B cell (primary cell): Measurements from ENCODE around the gene POSTN. TPM values are rescaled to one million over a fixed set of nuclear protein-coding genes. Genes with fewer than 3 reads are reported as not detected.

Experiments used
- ATAC-seq: fragments of 200-7000 bp; cut with Tn5 transposase; one replicate; pipeline ENCODE4 v1.10.0; 2021; ENCODE audit warnings: low read depth, mild to moderate bottlenecking, moderate number of reproducible peaks, moderate library complexity
- CTCF ChIA-PET: fragments of 350-600 bp; sonication (Branson Sonifier 250); formaldehyde crosslinking; loops from one replicate; lab custom pipeline; 2021; ENCODE audit warnings: antibody characterized with exemption, inconsistent platforms; lab: Charles Lee
- POLR2A ChIA-PET: fragments of 350-600 bp; sonication (Branson Sonifier 250); formaldehyde crosslinking; loops from one replicate; lab custom pipeline; 2021; ENCODE audit warnings: antibody characterized with exemption; lab: Charles Lee
- DNase-seq: peaks from one replicate; pipeline ENCODE4 v3.0.0; 2013
- H2AFZ ChIP-seq: 2 replicates; pipeline ENCODE4 v1.6.1; 2012; ENCODE audit warnings: mild to moderate bottlenecking, low read depth, low read length; ENCODE audit not compliant: insufficient read depth, poor library complexity, severe bottlenecking
- H3K27ac ChIP-seq, 2 donors: 1 replicate in 1 of 2; 2 replicates in 1 of 2; pipeline ENCODE4 v1.5.1; 2012 to 2013; ENCODE audit warnings: low read length in 2 of 2, mild to moderate bottlenecking in 2 of 2, moderate library complexity in 1 of 2
- H3K27me3 ChIP-seq, 4 experiments: fragments of 200-600 bp in 1 of 4; sonication (generic) in 1 of 4; replicated peaks in 1 of 4; 1 replicate in 2 of 4; 2 replicates in 2 of 4; pipeline versions ENCODE4 v1.6.1 to v1.7.0; 2013 to 2016; ENCODE audit warnings: low read length in 3 of 4, mild to moderate bottlenecking in 2 of 4, mixed read lengths in 1 of 4, moderate library complexity in 1 of 4; ENCODE audit not compliant: insufficient read depth in 4 of 4, control insufficient read depth in 3 of 4; ENCODE audit errors: control extremely low read depth in 1 of 4
- H3K36me3 ChIP-seq, 2 experiments: replicated peaks in 1 of 2; 1 replicate in 1 of 2; 2 replicates in 1 of 2; pipeline versions ENCODE4 v1.6.1 to v1.7.1; 2013; ENCODE audit warnings: low read length in 1 of 2; ENCODE audit not compliant: insufficient read depth in 2 of 2, control insufficient read depth in 1 of 2; ENCODE audit errors: control extremely low read depth in 1 of 2, extremely low read depth in 1 of 2
- H3K4me1 ChIP-seq, 2 donors: fragments of 200-600 bp in 1 of 2; sonication (generic) in 1 of 2; 1 replicate in 1 of 2; 2 replicates in 1 of 2; pipeline versions ENCODE4 v1.5.1 to v1.6.1; 2013 to 2017; ENCODE audit warnings: low read length in 2 of 2; ENCODE audit not compliant: control insufficient read depth in 2 of 2, insufficient read depth in 2 of 2
- H3K4me2 ChIP-seq: replicated peaks from 2 replicates; pipeline ENCODE3; 2012; ENCODE audit warnings: mild to moderate bottlenecking, low read depth, low read length; ENCODE audit not compliant: poor library complexity, severe bottlenecking
- H3K4me3 ChIP-seq, 5 experiments: fragments of 200-600 bp in 1 of 5; sonication (generic) in 1 of 5; 1 replicate in 3 of 5; 2 replicates in 2 of 5; pipeline versions ENCODE4 v1.5.1 to v1.7.0; 2011 to 2016; ENCODE audit warnings: low read length in 4 of 5, mild to moderate bottlenecking in 4 of 5, low read depth in 2 of 5, control low read depth in 1 of 5, moderate library complexity in 1 of 5; ENCODE audit not compliant: insufficient read depth in 1 of 5; ENCODE audit errors: control extremely low read depth in 1 of 5, extremely low read depth in 1 of 5
- H3K79me2 ChIP-seq: fragments of 200-600 bp; sonication (generic); one replicate; pipeline ENCODE4 v1.6.0; 2016; ENCODE audit warnings: low read length; ENCODE audit not compliant: control insufficient read depth, insufficient read depth
- H3K9ac ChIP-seq: fragments of 200-600 bp; sonication (generic); 2 replicates; pipeline ENCODE4 v1.6.1; 2017; ENCODE audit warnings: mild to moderate bottlenecking, low read length, moderate library complexity
- H3K9me3 ChIP-seq, 3 donors: one replicate each; pipeline versions ENCODE4 v1.6.1 to v1.7.1; 2013; ENCODE audit warnings: low read length in 2 of 3; ENCODE audit not compliant: control insufficient read depth in 2 of 3, insufficient read depth in 1 of 3; ENCODE audit errors: control extremely low read depth in 1 of 3
- H4K20me1 ChIP-seq: 2 replicates; pipeline ENCODE4 v1.6.0; 2012; ENCODE audit warnings: mild to moderate bottlenecking, low read length; ENCODE audit not compliant: insufficient read depth, control insufficient read depth, poor library complexity, severe bottlenecking
- H3K27ac Mint-ChIP-seq: one replicate; pipeline ENCODE4 v1.8.0; 2021; ENCODE audit warnings: mixed read lengths
- H3K27me3 Mint-ChIP-seq: one replicate; pipeline ENCODE4 v1.8.0; 2021; ENCODE audit warnings: mixed read lengths
- H3K4me1 Mint-ChIP-seq: one replicate; pipeline ENCODE4 v1.8.0; 2021; ENCODE audit warnings: mixed read lengths
- H3K4me3 Mint-ChIP-seq: one replicate; pipeline ENCODE4 v1.8.0; 2021; ENCODE audit warnings: mixed read lengths
- H3K9me3 Mint-ChIP-seq: one replicate; pipeline ENCODE4 v1.8.0; 2022; ENCODE audit warnings: mixed read lengths; ENCODE audit not compliant: insufficient read depth
- EZH2 ChIP-seq: IDR thresholded peaks from 2 replicates; pipeline ENCODE4 v1.6.1; 2012; ENCODE audit warnings: borderline replicate concordance, low read depth, mild to moderate bottlenecking, moderate library complexity, low read length; ENCODE audit not compliant: insufficient read depth, poor library complexity, severe bottlenecking
- WGBS: methylation state at CpG from one replicate; pipeline ENCODE4 v1.1.5; 2013; ENCODE audit warnings: missing lambda C conversion rate; ENCODE audit not compliant: insufficient coverage; 5-methylcytosine and 5-hydroxymethylcytosine counted together
- intact Hi-C: fragments of 100-400 bp; cut with micrococcal nuclease; formaldehyde crosslinking; loops from one replicate; pipeline ENCODE4 v1.10.0; 2022
- polyA plus RNA-seq: library from polyadenylated mRNA; depleted of rRNA; stranded (reverse); fragments of >200 nt; gene quantifications from 2 replicates; pipeline ENCODE4 v1.2.3, GENCODE V29; 2012
- total RNA-seq, 2 donors: library from RNA; stranded (reverse); fragments of 120-200 nt in 1 of 2; gene quantifications; 1 replicate in 1 of 2; 2 replicates in 1 of 2; pipeline versions ENCODE4 v1.2.3 to v1.2.4, GENCODE V29; 2013 to 2022
- TF ChIP-seq, protein P1 (sequence below): fragments of 200-600 bp; IDR thresholded peaks from one replicate; pipeline ENCODE4 v1.8.0; 2022; ENCODE audit warnings: antibody characterized with exemption, mild to moderate bottlenecking

POSTN gene
- total and polyA plus RNA-seq, 2 donors (not counting 1 experiment from before 2014, with no cell fraction given) = not detected

DNA sequence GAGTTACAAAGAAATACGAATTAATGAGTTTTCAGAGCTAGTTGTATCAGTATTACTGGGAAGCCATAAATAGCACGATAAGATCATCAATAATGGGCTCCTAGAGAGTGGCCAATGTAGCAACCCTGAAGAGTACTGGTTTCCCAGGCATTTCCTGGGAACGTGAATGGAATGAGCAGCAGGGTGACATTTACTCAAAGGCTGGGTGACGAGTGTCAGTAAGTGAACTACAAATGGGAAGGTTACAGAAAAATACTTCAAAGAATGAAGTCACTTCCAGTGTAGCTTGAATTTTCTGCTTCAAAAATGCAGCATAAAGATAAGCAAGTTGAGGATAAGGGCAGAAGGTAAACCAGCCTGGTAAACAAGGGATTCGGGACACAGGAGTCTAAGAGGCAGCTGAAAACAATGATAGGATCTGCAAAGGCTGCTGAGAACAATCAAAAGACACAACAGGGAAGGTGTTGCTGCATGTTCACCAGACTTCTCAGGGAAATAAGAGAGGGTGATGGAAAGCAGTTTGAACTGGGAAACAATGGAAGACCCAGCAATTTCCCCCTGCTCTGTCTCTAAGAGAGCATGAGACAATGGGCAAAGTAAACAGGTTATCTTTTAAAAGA, 48.6 kb upstream of the POSTN start:
- 25% methylated on average over 4 of the region's 5 CpGs for WGBS
- Histone ChIP-seq H3K9ac (no peak overlapping the region), H3K27me3 (no peaks in the 10 kb centered on the region), H3K4me2 (no peak overlapping the region), H3K79me2 (no peaks in the 10 kb centered on the region), H3K4me1 (no peaks in the 10 kb centered on the region), H4K20me1 (no peaks in the 10 kb centered on the region), H3K4me3 (no peak overlapping the region), H3K36me3 (no peaks in the 10 kb centered on the region), H2AFZ (no peak overlapping the region), H3K9me3 (no peaks in the 10 kb centered on the region), H3K27ac (no peak overlapping the region)
- POLR2A ChIA-PET = no interaction called here
- ATAC-seq (no peak), DNase-seq (no peak)
- Mint-ChIP-seq H3K27ac (no peak overlapping the region), H3K4me1 (no peaks in the 10 kb centered on the region), H3K27me3 (no peaks in the 10 kb centered on the region), H3K4me3 (no peak overlapping the region), H3K9me3 (no peaks in the 10 kb centered on the region)
- intact Hi-C loops = no loop called here
- TF ChIP-seq, protein P1, sequence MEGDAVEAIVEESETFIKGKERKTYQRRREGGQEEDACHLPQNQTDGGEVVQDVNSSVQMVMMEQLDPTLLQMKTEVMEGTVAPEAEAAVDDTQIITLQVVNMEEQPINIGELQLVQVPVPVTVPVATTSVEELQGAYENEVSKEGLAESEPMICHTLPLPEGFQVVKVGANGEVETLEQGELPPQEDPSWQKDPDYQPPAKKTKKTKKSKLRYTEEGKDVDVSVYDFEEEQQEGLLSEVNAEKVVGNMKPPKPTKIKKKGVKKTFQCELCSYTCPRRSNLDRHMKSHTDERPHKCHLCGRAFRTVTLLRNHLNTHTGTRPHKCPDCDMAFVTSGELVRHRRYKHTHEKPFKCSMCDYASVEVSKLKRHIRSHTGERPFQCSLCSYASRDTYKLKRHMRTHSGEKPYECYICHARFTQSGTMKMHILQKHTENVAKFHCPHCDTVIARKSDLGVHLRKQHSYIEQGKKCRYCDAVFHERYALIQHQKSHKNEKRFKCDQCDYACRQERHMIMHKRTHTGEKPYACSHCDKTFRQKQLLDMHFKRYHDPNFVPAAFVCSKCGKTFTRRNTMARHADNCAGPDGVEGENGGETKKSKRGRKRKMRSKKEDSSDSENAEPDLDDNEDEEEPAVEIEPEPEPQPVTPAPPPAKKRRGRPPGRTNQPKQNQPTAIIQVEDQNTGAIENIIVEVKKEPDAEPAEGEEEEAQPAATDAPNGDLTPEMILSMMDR = no peak
- TF ChIP-seq EZH2 = no peak
- CTCF ChIA-PET = no interaction called here

DNA sequence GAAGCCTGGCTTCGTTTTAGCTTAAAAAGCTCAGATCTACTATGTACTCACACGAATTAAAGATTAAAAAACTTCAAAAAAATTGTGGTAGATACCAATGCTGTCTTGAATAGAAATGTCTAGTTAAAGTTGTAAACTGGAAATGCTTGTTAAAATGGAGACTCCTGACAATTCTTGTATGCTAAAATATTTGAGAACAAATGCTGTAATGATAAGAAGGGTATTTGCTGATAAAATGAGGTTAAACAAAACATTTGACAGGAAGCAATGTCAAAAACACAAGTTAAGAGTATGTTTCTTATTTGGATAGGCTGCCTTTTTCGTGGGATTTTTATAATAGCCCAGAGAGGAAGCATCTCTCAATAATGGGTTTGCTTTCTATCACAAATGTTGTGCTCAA, 48.0 kb upstream of the POSTN start:
- ChIA-PET CTCF (no interaction called here), POLR2A (no interaction called here)
- no peaks in the 10 kb centered on the region for H3K27me3 ChIP-seq
- no peak overlapping the region for H3K4me3 ChIP-seq
- H3K9me3 ChIP-seq = no peaks in the 10 kb centered on the region
- no peak for TF ChIP-seq EZH2
- TF ChIP-seq, protein P1 = no peak
- H3K79me2 ChIP-seq = no peaks in the 10 kb centered on the region
- H4K20me1 ChIP-seq = no peaks in the 10 kb centered on the region
- no peak overlapping the region for H3K4me3 Mint-ChIP-seq
- H3K27me3 Mint-ChIP-seq = no peaks in the 10 kb centered on the region
- no peak overlapping the region for H2AFZ ChIP-seq
- no peaks in the 10 kb centered on the region for H3K9me3 Mint-ChIP-seq
- intact Hi-C loops = no loop called here
- DNase-seq (no peak), ATAC-seq (no peak)
- no peak overlapping the region for H3K4me2 ChIP-seq
- H3K27ac ChIP-seq = no peak overlapping the region
- H3K4me1 Mint-ChIP-seq = no peaks in the 10 kb centered on the region
- H3K9ac ChIP-seq = no peak overlapping the region
- WGBS = no CpG with 5 or more reads among the region's 3 CpGs
- H3K36me3 ChIP-seq = no peaks in the 10 kb centered on the region
- H3K27ac Mint-ChIP-seq = no peak overlapping the region
- H3K4me1 ChIP-seq = no peaks in the 10 kb centered on the region
